Measurements from ENCODE around the gene MAP2.

Gene MAP2

GRCh38 chr2:209633911-209634310 lies 210.1 kb downstream of the MAP2 start:
- no peak overlapping the region for H3K4me3 ChIP-seq (ENCODE audit: control insufficient read depth, low read depth, low read length)
- no peak for TF ChIP-seq CTCF (IDR thresholded peaks at IDR 0.05; ENCODE audit: control insufficient read depth, insufficient read depth, low read depth, low read length, missing control alignments)
- DNase-seq (ENCODE audit: low read depth): no peak

- DNase-seq (ENCODE audit: low read depth): no peak
- H3K4me3 ChIP-seq (ENCODE audit: control insufficient read depth, low read depth, low read length): no peak overlapping the region
- TF ChIP-seq CTCF (IDR thresholded peaks at IDR 0.05; ENCODE audit: control insufficient read depth, insufficient read depth, low read depth, low read length, missing control alignments): no peak
Measured at GRCh38 chr2:209636076-209636475, 212.2 kb downstream of the MAP2 start.

- DNase-seq (ENCODE audit: low read depth): no peak
- TF ChIP-seq CTCF (IDR thresholded peaks at IDR 0.05; ENCODE audit: control insufficient read depth, insufficient read depth, low read depth, low read length, missing control alignments): no peak
- no peak overlapping the region for H3K4me3 ChIP-seq (ENCODE audit: control insufficient read depth, low read depth, low read length)
Measured at GRCh38 chr2:209637293-209637692, 213.4 kb downstream of the MAP2 start.

- no peak for DNase-seq (ENCODE audit: low read depth)
- TF ChIP-seq CTCF (IDR thresholded peaks at IDR 0.05; ENCODE audit: control insufficient read depth, insufficient read depth, low read depth, low read length, missing control alignments): no peak
- H3K4me3 ChIP-seq (ENCODE audit: control insufficient read depth, low read depth, low read length): no peak overlapping the region
Measured at GRCh38 chr2:209638346-209638745, 214.5 kb downstream of the MAP2 start.

GRCh38 chr2:209640358-209640757 lies 216.5 kb downstream of the MAP2 start:
- no peak for TF ChIP-seq CTCF (IDR thresholded peaks at IDR 0.05; ENCODE audit: control insufficient read depth, insufficient read depth, low read depth, low read length, missing control alignments)
- no peak overlapping the region for H3K4me3 ChIP-seq (ENCODE audit: control insufficient read depth, low read depth, low read length)
- DNase-seq (ENCODE audit: low read depth): no peak

- no peak for TF ChIP-seq CTCF (IDR thresholded peaks at IDR 0.05; ENCODE audit: control insufficient read depth, insufficient read depth, low read depth, low read length, missing control alignments)
- DNase-seq (ENCODE audit: low read depth): no peak
- H3K4me3 ChIP-seq (ENCODE audit: control insufficient read depth, low read depth, low read length): no peak overlapping the region
Measured at GRCh38 chr2:209642146-209642820, 218.4 kb downstream of the MAP2 start.
